ENCODE measurements around the gene FNDC3B.

GRCh38 chr3:172142051-172142863 lies 102.9 kb downstream of the FNDC3B start:
- TF ChIP-seq CTCF (IDR thresholded peaks at IDR 0.05), result no peak
- no peak for TF ChIP-seq POLR2A (IDR thresholded peaks at IDR 0.05)
